Left lung (tissue), 10 donors: ENCODE data around the gene INPP5A. TPM values are rescaled to one million over a fixed set of nuclear protein-coding genes. Genes with fewer than 3 reads are reported as not detected.

ENCODE experiments used
- ATAC-seq: fragments of 200-7000 bp; cut with Tn5 transposase; one replicate; pipeline ENCODE4 v1.9.1; 2020; ENCODE audit warnings: moderate library complexity
- DNase-seq, 4 donors: peaks; one replicate each; pipeline ENCODE4 v3.0.0-alpha.2; 2013 to 2020
- H3K27ac ChIP-seq, 2 donors: fragments of 200-600 bp; sonication (generic) in 1 of 2; one replicate each; pipeline versions ENCODE4 v1.5.0 to v1.8.0; 2020 to 2021
- H3K27me3 ChIP-seq, 2 donors: fragments of 200-600 bp; sonication (generic) in 1 of 2; one replicate each; pipeline versions ENCODE4 v1.5.0 to v1.8.0; 2020 to 2021
- H3K36me3 ChIP-seq, 2 donors: fragments of 200-600 bp; sonication (generic) in 1 of 2; one replicate each; pipeline versions ENCODE4 v1.5.0 to v1.8.0; 2020 to 2021
- H3K4me1 ChIP-seq, 2 donors: fragments of 200-600 bp; one replicate each; pipeline ENCODE4 v1.8.0; 2021
- H3K4me3 ChIP-seq, 2 donors: fragments of 200-600 bp; sonication (generic) in 1 of 2; one replicate each; pipeline versions ENCODE4 v1.5.0 to v1.8.0; 2020 to 2021; ENCODE audit warnings: mild to moderate bottlenecking in 1 of 2
- H3K9me3 ChIP-seq, 2 donors: fragments of 200-600 bp; sonication (generic) in 1 of 2; one replicate each; pipeline versions ENCODE4 v1.5.0 to v1.8.0; 2020 to 2021
- CTCF ChIP-seq, 2 donors: fragments of 200-600 bp; sonication (generic) in 1 of 2; IDR thresholded peaks; one replicate each; pipeline versions ENCODE4 v1.5.0 to v1.8.0; 2021; ENCODE audit warnings: antibody characterized with exemption in 2 of 2
- intact Hi-C, 2 donors: fragments of 100-400 bp; cut with DNase I; formaldehyde crosslinking; loops; one replicate each; pipeline versions ENCODE4 v1.11.2 to v1.14.2; 2022
- polyA plus RNA-seq, 6 donors: library from polyadenylated mRNA; unstranded; fragments of 120-200 nt; gene quantifications; one replicate each; pipeline ENCODE4 v1.2.1, GENCODE V29; 2013; ENCODE audit not compliant: insufficient read length in 6 of 6
- total RNA-seq, 2 donors: library from RNA; stranded (reverse); fragmentation: NEBNext Ultra II Directional; extraction: Animal tissue kit (Norgen Biotek cat#: 25700); gene quantifications; one replicate each; pipeline ENCODE4 v1.2.1, GENCODE V29; 2021
- donor health status: DM: no; HTN: yes; CAD: no.
- donor health status: DM: no; HTN: no; CAD: no.

INPP5A gene
- total and polyA plus RNA-seq, 8 donors: 32.0 to 44.0 (median 36.8) TPM

- intact Hi-C loops: no loop called here
- peak in 1 of 4 donors; percentile 62 for DNase-seq
- no peak overlapping the region for H3K4me3 ChIP-seq
- no peak for ATAC-seq
- peaks cover 0 to 17% of the 10 kb centered on the region in 2 donors for H3K4me1 ChIP-seq
- H3K9me3 ChIP-seq: no peaks in the 10 kb centered on the region
- TF ChIP-seq CTCF (IDR thresholded peaks at IDR 0.05): no peak
- H3K27me3 ChIP-seq: no peaks in the 10 kb centered on the region
- no peaks in the 10 kb centered on the region for H3K36me3 ChIP-seq
- H3K27ac ChIP-seq: no peak overlapping the region
Measured at GRCh38 chr10:132498562-132499366, 38.8 kb upstream of the INPP5A start.

- H3K27me3 ChIP-seq: no peaks in the 10 kb centered on the region
- TF ChIP-seq CTCF (IDR thresholded peaks at IDR 0.05): no peak
- intact Hi-C loops: no loop called here
- ATAC-seq: no peak
- H3K4me3 ChIP-seq: no peak overlapping the region
- no peak overlapping the region for H3K27ac ChIP-seq
- DNase-seq: peak in 1 of 4 donors; percentile 34
- H3K36me3 ChIP-seq: no peaks in the 10 kb centered on the region
- H3K4me1 ChIP-seq: peaks cover 0 to 17% of the 10 kb centered on the region in 2 donors
- H3K9me3 ChIP-seq: no peaks in the 10 kb centered on the region
Measured at GRCh38 chr10:132499367-132499685, 38.3 kb upstream of the INPP5A start.

- intact Hi-C loops: no loop called here
- Histone ChIP-seq H3K9me3 (no peaks in the 10 kb centered on the region), H3K27me3 (no peaks in the 10 kb centered on the region), H3K27ac (no peak overlapping the region), H3K4me1 (peaks cover 0 to 15% of the 10 kb centered on the region in 2 donors), H3K4me3 (no peak overlapping the region), H3K36me3 (no peaks in the 10 kb centered on the region)
- DNase-seq (peak in 1 of 4 donors; percentile 8), ATAC-seq (no peak)
- no peak for TF ChIP-seq CTCF (IDR thresholded peaks at IDR 0.05)
Measured at GRCh38 chr10:132500781-132501415, 36.7 kb upstream of the INPP5A start.

GRCh38 chr10:132502544-132503300 lies 34.9 kb upstream of the INPP5A start:
- DNase-seq: peak in 2 of 4 donors; percentile 12 to 45
- intact Hi-C loops: no loop called here

More at GRCh38 chr10:132502544-132503300, 34.9 kb upstream of the INPP5A start:
- ATAC-seq: no peak
- TF ChIP-seq CTCF (IDR thresholded peaks at IDR 0.05): no peak
- peaks cover 0 to 6% of the 10 kb centered on the region in 2 donors for H3K4me1 ChIP-seq
- no peaks in the 10 kb centered on the region for H3K36me3 ChIP-seq
- H3K27ac ChIP-seq: no peak overlapping the region
- no peak overlapping the region for H3K4me3 ChIP-seq
- no peaks in the 10 kb centered on the region for H3K9me3 ChIP-seq
- H3K27me3 ChIP-seq: no peaks in the 10 kb centered on the region
